Islet of Langerhans (tissue), 1 donor: ENCODE data around the gene PIN1.
"Not testable (repeated sequence)": the region's sequence is repeated elsewhere in the genome, so short reads cannot be mapped to it uniquely, and the experiment has no call there.

Experiments used
- FAIRE-seq: peaks from one replicate; lab custom pipeline; 2011; peaks lifted over from hg19 to GRCh38; lab: Jason Lieb, UNC

The PIN1 gene

GRCh38 chr19:9834726-9835506 lies at the start of gene PIN1:
TSS of gene PIN1 (plus strand) at chr19:9835318. CDS start at chr19:9835345, 27 bp downstream.
- FAIRE-seq = peak; percentile 51

GRCh38 chr19:9785367-9786331 lies 49.5 kb upstream of the PIN1 start:
- no peak for FAIRE-seq

DNA sequence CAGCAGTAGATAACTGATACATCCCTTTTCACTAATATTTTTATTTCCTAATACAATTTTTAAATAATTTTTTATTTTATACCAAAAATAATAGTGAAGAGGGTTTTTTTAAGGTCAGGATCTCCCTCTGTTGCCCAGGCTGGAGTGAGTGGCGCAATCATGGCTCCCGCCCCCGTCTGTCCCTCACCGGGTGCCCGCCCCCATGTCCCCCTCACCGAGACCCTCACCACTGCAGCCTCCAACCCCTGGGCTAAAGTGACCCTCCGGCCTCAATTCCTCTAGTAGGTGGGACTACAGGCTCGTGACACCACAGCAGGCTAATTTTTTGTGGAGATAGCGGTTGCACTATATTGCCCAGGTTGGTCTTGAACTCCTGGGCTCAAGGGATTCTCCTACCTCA lies 48.8 kb upstream of the PIN1 start:
- FAIRE-seq = no peak

GRCh38 chr19:9786819-9787218 lies 48.3 kb upstream of the PIN1 start:
- FAIRE-seq = no peak

DNA sequence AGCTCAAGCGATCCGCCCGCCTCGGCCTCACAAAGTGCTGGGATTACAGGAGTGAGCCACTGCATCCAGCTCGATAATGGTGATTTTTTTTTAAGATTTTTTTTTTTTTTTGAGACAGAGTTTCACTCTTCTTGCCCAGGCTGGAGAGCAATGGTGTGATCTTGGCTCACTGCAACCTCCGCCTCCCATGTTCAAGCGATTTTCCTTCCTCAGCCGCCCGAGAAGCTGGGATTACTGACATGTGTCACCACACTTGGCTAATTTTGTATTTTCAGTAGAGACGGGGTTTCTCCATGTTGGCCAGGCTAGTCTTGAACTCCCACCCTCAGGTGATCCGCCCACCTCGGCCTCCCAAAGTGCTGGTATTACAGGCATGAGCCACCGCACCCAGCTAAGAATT lies 46.5 kb upstream of the PIN1 start:
- FAIRE-seq = not testable (repeated sequence)

DNA sequence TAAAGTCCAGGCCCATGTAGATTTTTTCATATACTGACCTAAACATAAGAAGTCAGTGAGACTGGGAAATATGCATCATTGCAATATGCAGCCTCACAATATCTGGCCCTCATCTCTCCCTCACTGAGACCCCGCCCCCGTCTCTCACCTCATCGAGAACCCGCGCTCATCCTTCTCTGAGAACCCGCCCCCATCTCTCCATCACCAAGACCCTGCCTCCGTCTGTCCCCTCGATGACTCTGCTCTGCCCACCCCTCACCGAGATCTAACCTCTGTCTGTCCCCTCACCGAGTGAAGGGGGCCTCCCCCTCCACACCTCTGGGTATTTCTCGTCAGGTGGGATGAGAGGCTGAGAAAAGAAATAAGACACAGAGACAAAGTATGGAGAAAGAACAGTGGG lies 46.1 kb upstream of the PIN1 start:
- FAIRE-seq = no peak

DNA sequence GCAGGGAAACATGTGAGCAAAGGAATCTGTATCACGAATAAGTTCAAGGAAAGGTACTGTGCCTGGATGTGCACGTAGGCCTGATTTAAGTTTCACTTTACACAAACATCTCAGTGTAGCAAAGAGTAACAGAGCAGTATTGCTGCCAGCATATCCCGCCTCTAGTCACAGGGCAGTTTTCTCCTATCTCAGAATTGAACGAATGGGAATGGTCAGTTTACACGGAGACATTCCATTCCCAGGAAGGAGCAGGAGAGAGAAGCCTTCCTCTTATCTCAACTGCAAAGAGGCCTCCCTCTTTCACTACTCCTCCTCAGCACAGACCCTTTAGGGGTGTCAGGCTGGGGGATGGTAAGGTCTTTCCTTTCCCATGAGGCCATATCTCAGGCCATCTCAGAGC lies 45.5 kb upstream of the PIN1 start:
- FAIRE-seq = not testable (repeated sequence)

DNA sequence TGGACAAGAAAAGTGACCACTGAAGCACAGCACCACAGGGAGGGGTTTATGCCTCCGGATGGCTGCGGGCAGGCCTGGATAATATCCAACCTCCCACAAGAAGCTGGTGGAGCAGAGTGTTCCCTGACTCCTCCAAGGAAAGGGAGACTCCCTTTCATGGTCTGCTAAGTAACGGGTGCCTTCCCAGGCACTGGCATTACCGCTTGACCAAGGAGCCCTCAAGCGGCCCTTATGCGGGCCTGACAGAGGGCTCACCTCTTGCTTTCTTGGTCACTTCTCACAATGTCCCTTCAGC lies 44.1 kb upstream of the PIN1 start:
- not testable (repeated sequence) for FAIRE-seq

DNA sequence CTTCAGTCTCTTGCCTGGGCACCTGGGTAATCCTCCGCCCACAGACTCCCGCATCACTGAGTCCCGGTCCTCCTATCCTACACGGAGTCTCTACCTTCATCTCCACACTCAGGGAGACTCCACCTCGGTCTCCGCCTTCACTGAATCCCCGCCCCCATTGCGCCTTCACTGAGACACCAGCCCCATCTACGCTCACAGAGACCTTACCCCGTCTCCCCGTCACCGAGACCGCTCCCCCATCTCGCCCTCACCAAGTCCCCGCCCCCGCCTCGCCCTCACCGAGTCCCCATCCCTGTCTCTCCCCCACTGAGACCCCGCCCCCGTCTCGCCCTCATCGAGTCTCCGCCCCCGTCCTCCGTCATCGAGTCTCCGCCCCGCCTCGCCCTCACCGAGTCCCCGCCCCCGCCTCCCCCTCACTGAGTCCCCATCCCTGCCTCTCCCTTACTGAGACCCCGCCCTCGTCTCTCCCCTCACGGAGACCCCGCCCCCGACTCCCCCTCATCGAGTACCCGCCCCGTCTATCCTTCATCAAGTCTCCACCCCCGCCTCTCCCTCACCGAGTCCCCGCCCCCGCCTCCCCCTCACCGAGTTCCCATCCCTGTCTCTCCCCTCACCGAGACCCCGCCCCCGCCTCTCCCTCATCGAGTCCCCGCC lies 43.4 kb upstream of the PIN1 start:
- no peak for FAIRE-seq

DNA sequence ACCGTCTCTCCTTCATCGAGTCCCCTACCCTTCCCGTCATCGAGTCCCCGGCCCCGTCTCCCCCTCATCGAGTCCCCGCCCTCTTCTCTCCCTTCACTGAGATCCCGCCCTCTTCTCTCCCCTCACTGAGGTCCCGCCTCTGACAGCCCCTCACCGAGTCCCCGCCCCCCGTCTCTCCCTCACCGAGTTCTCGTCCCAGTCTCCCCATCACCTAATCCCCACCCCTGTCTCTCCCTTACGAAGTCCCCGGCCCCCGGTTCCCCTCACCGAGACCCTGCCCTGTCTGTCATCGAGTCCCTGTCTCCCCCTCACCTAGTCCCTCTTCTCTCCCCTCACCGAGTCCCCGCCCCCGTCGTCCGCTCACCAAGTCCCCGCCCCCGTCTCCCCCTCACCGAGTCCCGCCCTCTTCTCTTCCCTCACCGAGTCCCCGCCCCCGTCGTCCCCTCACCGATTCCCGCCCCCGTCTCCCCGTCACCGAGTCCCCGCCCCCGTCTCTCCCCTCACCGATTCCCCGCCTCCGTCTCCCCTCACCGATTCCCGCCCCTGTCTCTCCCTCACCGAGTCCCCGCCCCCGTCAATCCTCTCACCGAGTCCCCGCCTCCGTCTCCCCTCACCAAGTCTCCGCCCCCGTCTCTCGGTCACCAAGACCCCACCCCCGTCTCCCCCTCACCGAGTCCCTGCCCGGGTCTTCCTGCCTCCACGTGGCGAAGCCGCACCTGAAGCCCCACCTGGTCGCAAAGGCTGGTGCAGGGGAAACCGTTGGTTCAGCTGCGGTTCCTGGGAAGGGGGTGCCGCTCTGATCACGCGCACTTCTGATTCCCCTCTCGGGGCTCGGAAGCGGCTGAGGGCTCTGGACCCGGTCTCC lies 42.7 kb upstream of the PIN1 start:
- no peak for FAIRE-seq

- FAIRE-seq = no peak
Observed at GRCh38 chr19:9793071-9793591, 42.0 kb upstream of the PIN1 start.

DNA sequence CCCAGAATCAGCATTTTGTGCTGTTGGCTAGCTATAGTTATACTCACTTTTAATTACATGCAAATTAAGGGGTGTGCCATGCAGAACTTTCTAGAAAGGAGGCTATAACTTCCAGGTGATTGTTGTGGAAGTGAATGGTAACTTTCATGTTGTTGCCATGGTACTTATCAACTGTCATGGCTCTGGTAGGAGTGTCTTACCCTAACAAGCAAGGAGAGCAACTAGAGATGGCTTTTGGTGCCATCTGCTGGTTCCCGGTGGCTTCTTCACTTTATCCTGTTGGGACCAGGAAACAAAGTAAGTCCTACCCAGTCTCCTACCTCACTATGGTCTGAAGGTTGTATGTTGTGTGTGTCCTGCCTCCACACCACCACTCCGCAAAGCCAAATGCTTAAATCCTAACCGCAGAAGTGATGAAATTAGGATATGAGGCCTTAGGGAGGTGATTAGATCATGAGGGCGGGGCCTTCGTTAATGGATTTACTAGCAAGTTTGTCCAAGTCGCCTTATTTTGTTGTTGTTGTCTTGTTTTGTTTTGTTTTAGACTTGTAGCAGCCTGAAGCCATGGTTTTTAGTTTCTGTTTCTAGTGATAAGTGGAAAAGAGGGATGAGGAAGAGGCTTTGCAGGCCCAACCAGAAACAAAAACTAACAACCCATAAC lies 38.9 kb upstream of the PIN1 start:
- FAIRE-seq = peak; percentile 99

DNA sequence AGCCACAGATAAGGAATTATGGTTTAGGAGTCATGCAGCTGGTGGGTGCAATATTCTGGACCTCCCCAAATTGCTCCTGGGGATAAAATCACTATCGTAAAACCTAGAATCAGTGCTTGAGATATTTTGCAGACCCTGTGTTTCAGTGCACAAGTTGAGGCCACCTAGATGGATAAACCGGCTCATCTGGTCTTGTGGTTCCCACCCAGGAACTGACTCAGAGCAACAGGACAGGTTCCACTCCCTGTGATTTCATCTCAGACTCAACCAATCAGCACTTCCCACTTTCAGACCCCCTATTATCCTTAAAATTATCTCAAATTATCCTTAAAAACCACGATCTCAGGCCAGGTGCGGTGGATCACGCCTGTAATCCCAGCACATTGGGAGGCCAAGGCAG lies 37.2 kb upstream of the PIN1 start:
- FAIRE-seq = no peak

- no peak for FAIRE-seq
Observed at GRCh38 chr19:9799162-9799561, 36.0 kb upstream of the PIN1 start.

DNA sequence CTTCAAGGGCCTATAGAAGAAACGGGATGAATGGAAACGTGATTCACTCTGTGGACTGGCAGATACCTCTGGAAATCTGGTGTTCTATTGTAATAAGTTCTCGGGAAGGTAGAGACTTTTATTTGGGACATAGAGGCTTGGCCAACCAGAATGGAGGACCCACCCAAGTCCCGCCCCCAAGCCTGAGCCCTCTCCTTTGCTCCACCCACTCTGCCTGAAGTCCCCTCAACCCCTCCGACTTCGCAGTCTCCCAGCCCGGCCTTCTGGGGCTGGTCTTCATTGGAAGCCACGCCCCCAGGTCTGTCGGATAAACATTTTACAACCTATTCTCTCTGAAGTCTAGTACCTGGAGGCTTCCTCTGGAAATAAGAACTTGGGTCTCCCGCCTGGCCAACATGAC lies 33.1 kb upstream of the PIN1 start:
- no peak for FAIRE-seq

DNA sequence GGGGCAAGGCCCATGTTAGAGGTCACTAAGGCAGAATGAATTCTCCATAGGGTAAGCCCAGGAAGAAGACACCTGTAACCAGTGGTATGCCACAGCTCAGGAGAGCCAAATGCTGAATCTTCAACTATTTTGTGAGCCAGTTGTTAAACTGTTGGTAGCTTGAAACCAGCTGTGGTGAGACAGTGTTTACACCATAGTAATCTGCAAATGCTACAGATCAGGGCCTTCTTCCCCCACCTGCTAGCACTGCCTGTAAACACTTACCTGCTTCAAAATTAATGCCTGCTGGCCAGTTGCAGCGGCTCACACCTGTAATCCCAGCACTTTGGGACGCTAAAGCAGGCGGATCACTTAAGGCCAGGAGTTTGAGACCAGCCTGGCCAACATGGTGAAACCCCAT lies 28.3 kb upstream of the PIN1 start:
- FAIRE-seq = no peak

GRCh38 chr19:9808855-9809824 lies 26.0 kb upstream of the PIN1 start:
- FAIRE-seq = no peak

DNA sequence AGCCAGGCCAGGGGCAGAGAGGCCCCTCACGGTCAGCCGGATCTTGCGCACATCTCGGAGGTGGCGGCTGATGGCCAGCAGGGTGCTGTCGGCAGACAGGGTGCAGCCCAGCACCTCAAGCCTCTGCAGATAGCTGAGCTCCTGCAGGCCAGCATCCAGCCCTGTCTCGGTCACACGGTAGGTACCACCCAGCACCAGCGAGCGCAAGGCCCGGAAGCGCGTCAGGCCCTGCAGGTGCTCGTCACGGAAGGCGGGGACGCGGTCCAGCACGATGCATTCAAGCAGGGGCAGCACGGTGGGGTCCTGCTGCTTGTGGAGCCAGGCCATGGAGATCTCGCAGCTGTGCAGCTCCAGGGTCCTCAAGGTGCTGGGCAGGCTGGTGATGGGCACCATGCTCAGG lies 24.0 kb upstream of the PIN1 start:
- no peak for FAIRE-seq

DNA sequence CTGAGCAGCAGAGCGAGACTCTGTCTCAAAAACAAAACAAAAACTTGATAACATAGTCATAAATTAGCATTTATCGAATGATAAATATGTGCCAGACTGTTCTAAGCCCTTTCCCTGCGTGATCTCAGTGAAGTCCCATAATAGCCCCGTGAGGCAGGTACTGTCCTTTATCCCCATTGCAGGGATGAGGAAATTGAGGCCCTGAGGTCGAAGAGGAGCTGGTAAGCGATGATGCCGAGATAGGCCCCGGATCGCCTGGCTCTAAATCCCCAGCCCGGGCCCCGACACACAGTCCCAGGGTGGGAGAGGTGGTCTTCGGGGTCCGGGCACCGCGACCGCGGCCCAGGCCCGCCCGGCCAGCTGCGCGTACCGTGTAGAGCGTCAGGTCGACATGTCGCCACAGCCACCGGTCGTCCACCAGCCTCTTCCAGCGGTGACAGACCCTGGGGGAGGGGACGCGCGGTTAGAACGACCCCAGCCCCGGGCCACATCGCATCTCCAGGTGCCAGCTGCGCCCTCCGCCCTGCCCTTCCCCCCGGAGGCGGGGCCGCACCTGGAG lies 16.9 kb upstream of the PIN1 start:
- FAIRE-seq = no peak
